ENCODE measurements around the gene MAZ.
"Not testable (repeated sequence)": the region's sequence is repeated elsewhere in the genome, so short reads cannot be mapped to it uniquely, and the experiment has no call there.

MAZ gene

GRCh38 chr16:29806099-29806579 is at the start of gene MAZ:
Gene MAZ, plus strand, starts transcription at chr16:29806529. Its CDS starts 173 bp downstream, at chr16:29806702.
- no peak for DNase-seq
- in situ Hi-C loops (cut with MboI; ENCODE audit: low pct_unique_long_range_greater_than_20kb, low sequenced_read_pairs): no loop called here

GRCh38 chr16:29756654-29757053 is 49.7 kb upstream of the MAZ start:
- in situ Hi-C loops (cut with MboI; ENCODE audit: low pct_unique_long_range_greater_than_20kb, low sequenced_read_pairs): no loop called here

DNA sequence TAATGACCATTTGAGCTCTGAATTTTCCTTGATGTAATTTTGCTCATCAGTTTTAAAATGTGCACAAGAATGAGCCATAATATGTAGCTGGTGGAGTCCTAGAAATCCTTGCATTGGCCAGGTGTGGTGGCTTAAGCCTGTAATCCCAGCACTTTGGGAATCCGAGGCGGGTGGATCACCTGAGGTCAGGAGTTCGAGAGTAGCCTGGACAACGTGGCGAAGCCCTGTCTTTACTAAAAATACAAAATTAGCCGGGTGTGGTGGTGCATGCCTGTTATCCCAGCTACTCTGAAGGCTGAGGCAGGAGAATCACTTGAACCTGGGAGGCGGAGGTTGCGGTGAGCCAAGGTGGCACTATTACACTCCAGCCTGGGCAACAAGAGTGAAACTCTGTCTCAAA is 49.2 kb upstream of the MAZ start:
- in situ Hi-C loops (cut with MboI; ENCODE audit: low pct_unique_long_range_greater_than_20kb, low sequenced_read_pairs); DNase-seq: not testable (repeated sequence)

More at GRCh38 chr16:29756654-29757053, 49.7 kb upstream of the MAZ start:
- DNase-seq: no peak

DNA sequence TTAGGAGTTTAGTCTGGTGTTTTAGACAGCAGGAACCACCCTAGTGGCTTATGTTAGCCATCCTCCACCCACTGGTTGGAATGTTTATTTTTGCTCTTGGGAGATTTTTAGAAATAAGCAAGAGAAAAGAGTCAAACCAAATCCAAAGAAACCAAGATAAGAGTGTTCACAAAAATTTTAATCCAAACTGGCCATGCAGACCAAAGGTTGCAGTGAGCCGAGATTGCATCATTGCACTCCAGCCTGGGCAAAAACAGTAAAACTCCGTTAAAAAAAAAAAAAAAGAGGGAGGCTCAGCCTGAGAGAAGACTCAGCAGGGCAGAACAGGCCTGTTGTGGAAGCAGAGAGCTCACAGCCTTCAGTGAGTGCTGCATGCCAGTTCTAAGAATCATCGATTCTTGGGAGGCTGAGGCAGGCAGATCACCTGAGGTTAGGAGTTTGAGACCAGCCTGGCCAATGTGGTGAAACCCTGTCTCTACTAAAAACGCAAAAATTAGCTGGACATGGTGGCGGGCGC is 48.3 kb upstream of the MAZ start:
- DNase-seq: peak; percentile 37
- in situ Hi-C loops (cut with MboI; ENCODE audit: low pct_unique_long_range_greater_than_20kb, low sequenced_read_pairs): no loop called here

GRCh38 chr16:29760567-29761279 is 45.6 kb upstream of the MAZ start:
- DNase-seq: no peak
- in situ Hi-C loops (cut with MboI; ENCODE audit: low pct_unique_long_range_greater_than_20kb, low sequenced_read_pairs): no loop called here

- DNase-seq; in situ Hi-C loops (cut with MboI; ENCODE audit: low pct_unique_long_range_greater_than_20kb, low sequenced_read_pairs): not testable (repeated sequence)
Measured at GRCh38 chr16:29761280-29761651, 45.1 kb upstream of the MAZ start.

DNA sequence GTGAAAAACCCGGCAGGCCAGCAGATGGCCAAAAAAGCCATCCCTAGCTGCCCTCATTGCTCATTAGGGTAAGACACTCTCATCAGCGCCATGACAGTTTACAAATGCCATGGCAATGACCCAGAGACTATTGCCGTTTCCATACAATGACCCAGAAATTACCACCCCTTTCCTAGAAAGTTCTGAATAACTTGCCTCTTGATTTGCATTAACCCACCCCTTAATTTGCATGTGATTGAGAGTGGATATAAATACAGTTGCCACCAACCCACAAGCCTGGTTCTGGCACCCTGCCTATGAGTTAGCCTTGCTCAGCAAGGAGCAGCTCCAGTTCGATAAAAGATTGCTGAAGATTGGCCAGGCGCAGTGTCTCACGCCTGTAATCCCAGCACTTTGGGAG is 44.4 kb upstream of the MAZ start:
- no peak for DNase-seq
- in situ Hi-C loops (cut with MboI; ENCODE audit: low pct_unique_long_range_greater_than_20kb, low sequenced_read_pairs): no loop called here

GRCh38 chr16:29763326-29763725 is 43.0 kb upstream of the MAZ start:
- no peak for DNase-seq
- in situ Hi-C loops (cut with MboI; ENCODE audit: low pct_unique_long_range_greater_than_20kb, low sequenced_read_pairs): no loop called here

GRCh38 chr16:29765167-29766032 is 40.9 kb upstream of the MAZ start:
- no peak for DNase-seq
- in situ Hi-C loops (cut with MboI; ENCODE audit: low pct_unique_long_range_greater_than_20kb, low sequenced_read_pairs): no loop called here

- DNase-seq: no peak
- in situ Hi-C loops (cut with MboI; ENCODE audit: low pct_unique_long_range_greater_than_20kb, low sequenced_read_pairs): no loop called here
Measured at GRCh38 chr16:29766571-29766970, 39.8 kb upstream of the MAZ start.

DNA sequence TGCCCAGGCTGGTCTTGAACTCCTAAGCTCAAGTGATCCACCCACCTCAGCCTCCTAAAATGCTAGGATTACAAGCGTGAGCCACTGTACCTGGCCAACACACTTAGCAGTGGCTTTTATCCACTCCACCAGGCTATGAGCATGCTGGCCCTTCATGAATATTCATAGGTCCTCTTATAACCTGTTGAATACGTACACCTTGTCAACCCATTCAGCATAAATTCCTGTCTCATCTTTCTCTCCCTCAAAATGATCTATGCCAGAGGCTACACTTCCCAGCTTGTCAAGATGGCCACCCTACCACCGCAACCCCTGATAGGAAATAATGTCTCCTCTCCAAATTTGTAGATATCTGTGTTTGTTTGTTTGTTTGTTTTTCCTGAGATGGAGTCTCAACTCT is 39.3 kb upstream of the MAZ start:
- in situ Hi-C loops (cut with MboI; ENCODE audit: low pct_unique_long_range_greater_than_20kb, low sequenced_read_pairs): no loop called here
- no peak for DNase-seq

GRCh38 chr16:29769507-29769906 is 36.8 kb upstream of the MAZ start:
- no peak for DNase-seq
- in situ Hi-C loops (cut with MboI; ENCODE audit: low pct_unique_long_range_greater_than_20kb, low sequenced_read_pairs): no loop called here

DNA sequence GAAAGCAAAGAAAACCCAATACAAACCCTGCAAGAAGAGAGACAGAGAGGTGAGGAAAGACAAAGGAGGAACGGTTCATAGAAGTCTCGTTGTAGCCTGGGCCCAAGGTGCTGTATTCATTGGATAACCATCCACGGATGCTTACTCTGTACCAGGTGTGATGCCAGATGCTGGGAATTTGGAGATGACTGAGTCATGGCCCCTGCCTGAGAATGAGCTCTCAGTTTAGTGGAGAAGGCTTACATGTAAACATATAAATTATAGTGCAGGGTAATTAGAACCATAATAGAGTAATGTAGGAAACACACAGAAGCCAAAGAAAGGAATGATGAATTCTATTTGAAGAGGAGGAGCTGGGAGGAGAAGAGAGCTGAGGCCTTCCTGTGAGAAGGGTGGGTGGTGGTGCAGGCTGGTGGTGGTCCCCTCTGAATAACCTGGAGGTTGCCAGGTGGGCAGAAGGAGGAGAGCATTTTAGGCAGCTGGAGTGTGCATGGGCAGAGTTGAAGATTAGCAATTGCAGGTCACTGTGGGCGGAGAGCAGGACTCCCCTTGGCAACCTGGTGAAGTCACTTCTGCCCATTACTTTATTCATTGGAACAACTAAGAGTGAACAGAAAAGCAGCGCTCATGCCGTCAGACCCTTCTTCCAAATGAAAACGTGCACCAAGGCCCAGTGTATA is 35.9 kb upstream of the MAZ start:
- in situ Hi-C loops (cut with MboI; ENCODE audit: low pct_unique_long_range_greater_than_20kb, low sequenced_read_pairs): no loop called here
- DNase-seq: no peak

DNA sequence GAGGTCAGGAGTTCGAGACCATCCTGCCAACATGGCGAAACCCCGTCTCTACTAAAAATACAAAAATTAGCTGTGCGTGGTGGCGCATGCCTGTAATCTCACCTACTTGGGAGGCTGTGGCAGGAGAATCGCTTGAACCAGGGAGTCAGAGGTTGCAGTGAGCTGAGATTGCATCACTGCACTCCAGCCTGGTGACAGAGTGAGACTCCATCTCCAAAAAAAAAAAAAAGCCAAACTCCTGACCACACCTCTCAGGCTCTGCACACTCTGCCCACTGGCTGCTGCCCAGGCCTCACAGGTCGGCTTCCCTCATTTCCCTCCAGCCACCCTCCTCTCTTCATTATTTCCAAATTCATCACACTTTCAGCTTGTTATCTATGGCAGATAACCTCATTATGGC is 34.0 kb upstream of the MAZ start:
- in situ Hi-C loops (cut with MboI; ENCODE audit: low pct_unique_long_range_greater_than_20kb, low sequenced_read_pairs); DNase-seq: not testable (repeated sequence)

DNA sequence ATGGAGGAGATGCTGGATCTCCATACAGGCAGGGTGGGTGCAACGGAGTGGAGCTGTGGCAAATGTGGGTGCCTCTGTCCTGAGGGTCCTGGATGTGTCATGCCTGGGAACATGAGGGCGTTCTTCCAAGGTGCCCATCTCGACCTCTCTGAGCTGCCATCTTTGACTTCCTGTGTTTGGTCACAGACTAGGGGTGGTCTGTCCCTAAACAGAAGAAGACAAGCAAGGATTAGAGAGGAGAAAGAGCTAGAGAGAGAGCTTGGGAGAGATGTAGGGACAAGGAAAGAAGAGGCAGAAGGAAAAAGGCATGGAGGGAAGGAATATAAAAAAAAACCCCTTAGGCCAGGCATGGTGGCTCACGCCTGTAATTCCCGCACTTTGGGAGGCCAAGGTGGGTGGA is 31.6 kb upstream of the MAZ start:
- in situ Hi-C loops (cut with MboI; ENCODE audit: low pct_unique_long_range_greater_than_20kb, low sequenced_read_pairs): no loop called here

DNA sequence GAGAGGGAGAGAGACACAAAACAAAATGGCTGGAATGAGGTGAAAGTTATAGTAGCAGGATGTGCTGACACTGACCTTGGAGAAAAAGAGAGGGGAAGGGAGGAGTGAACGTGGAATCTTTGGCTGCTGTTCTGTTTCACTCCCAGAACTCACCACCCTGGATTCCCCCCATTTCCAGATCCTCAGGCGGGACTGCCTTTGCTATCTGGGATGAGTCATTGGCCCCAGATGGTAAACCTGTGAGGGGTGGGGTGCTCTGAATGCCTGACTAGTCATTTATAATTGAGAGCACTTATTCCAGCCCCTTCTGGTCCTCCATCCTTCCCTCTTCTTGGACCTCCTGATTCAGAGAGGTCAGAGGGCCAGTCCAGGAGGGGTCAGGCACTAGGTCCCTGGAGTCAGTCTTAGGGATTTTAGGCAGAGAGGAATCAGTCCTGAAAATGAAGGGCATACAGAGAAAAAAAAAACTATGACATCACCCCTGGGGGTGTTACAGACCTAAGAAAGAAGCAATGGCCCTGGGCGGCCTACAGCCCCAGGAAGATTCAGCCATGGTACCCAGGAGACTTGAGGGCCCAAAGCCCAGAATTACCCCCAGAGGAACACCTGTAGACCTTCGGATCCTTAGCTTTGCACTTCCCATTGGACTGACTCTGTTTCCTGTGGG is 30.5 kb upstream of the MAZ start:
- in situ Hi-C loops (cut with MboI; ENCODE audit: low pct_unique_long_range_greater_than_20kb, low sequenced_read_pairs): no loop called here
- no peak for DNase-seq

More for the DNA sequence above, 31.6 kb upstream of the MAZ start:
- no peak for DNase-seq

GRCh38 chr16:29777576-29778350 is 28.6 kb upstream of the MAZ start, which contains the start of gene ZG16:
Gene ZG16, plus strand, starts transcription at chr16:29778256. Its CDS starts 1,011 bp downstream, at chr16:29779267.
- no peak for DNase-seq
- in situ Hi-C loops (cut with MboI; ENCODE audit: low pct_unique_long_range_greater_than_20kb, low sequenced_read_pairs): no loop called here

DNA sequence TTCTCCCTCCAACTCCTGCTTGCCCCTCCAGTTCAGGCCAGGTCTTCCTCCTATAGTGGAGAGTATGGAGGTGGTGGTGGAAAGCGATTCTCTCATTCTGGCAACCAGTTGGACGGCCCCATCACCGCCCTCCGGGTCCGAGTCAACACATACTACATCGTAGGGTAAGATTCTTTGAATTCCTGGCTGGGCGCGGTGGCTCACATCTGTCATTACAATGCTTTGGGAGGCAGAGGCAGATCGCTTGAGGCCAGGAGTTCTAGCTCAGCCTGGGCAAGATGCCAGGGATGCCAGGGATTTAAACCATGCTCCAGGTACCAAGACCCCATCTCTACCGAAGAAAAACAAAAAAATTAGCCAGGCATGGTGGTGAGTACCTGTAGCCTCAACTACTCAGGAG is 26.9 kb upstream of the MAZ start:
- in situ Hi-C loops (cut with MboI; ENCODE audit: low pct_unique_long_range_greater_than_20kb, low sequenced_read_pairs): no loop called here
- no peak for DNase-seq

Measured in KBM-7 (cell line).